GM10248 (cell line): Measurements from ENCODE around the gene MEIS1.

Experiments
- CTCF ChIA-PET: fragments of 300-600 bp; sonication (Branson Sonifier 250); formaldehyde crosslinking; extraction: SDS; loops from one replicate; lab custom pipeline; 2021; ENCODE audit warnings: antibody characterized with exemption; lab: Yijun Ruan, JAX
- POLR2A ChIA-PET: fragments of 350-650 bp; sonication (Branson Sonifier 250); formaldehyde crosslinking; extraction: SDS; loops from one replicate; lab custom pipeline; 2020; ENCODE audit warnings: antibody characterized with exemption; lab: Yijun Ruan, JAX
- DNase-seq: peaks from one replicate; pipeline ENCODE4 v3.0.0; 2012; ENCODE audit errors: extremely low spot score
- TF ChIP-seq, protein P1 (sequence below): IDR thresholded peaks from 2 replicates; pipeline ENCODE4 v1.5.1; 2012; ENCODE audit warnings: mild to moderate bottlenecking, low read depth; ENCODE audit errors: extremely low read depth, missing control alignments, control extremely low read depth

MEIS1 gene

DNA sequence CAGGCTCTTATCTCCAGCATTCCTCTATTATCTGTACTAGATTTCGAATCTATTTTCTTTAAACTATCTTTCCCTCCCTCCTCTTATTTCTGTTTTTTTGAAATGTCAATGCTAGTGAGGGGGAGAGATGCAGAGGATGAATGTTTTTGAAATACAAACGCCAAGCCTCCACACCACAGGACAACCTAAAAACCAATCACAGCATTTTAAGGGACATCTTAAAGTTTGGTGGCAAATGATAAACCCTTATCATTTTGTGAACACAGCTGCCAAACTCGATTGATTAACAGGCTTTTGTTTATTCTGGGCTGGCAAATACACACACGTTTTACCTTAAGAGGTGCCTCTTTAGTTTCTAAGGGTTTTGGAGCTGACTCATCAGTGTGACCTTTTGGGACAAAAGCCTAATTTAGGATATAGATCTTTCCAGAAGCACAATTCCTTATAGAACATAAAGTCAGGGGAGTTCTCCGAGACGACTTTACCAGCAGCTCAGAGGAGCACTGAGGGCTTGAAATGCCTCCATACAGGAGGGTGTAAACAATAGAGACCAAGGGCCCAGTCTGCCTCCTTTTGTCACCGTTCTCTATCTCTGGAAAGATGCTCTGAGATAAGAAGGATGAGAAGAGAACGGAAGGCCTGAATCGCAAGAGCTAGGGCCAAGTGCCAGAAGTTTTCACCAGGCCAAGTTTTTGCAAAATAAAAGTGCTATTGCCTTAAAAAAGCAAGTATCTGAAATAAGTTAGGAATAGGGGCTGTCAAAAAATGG is 4.2 kb upstream of the MEIS1 start:
- ChIA-PET POLR2A (no interaction called here), CTCF (interaction anchor here (1.7 to 3.0 kb wide), 3 partner anchors 8 to 16 kb away, joined by 3 to 15 read pairs (median 12); no protein-coding TSS in a partner anchor)
- TF ChIP-seq, protein P1, sequence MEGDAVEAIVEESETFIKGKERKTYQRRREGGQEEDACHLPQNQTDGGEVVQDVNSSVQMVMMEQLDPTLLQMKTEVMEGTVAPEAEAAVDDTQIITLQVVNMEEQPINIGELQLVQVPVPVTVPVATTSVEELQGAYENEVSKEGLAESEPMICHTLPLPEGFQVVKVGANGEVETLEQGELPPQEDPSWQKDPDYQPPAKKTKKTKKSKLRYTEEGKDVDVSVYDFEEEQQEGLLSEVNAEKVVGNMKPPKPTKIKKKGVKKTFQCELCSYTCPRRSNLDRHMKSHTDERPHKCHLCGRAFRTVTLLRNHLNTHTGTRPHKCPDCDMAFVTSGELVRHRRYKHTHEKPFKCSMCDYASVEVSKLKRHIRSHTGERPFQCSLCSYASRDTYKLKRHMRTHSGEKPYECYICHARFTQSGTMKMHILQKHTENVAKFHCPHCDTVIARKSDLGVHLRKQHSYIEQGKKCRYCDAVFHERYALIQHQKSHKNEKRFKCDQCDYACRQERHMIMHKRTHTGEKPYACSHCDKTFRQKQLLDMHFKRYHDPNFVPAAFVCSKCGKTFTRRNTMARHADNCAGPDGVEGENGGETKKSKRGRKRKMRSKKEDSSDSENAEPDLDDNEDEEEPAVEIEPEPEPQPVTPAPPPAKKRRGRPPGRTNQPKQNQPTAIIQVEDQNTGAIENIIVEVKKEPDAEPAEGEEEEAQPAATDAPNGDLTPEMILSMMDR, result no peak
- no peak for DNase-seq

DNA sequence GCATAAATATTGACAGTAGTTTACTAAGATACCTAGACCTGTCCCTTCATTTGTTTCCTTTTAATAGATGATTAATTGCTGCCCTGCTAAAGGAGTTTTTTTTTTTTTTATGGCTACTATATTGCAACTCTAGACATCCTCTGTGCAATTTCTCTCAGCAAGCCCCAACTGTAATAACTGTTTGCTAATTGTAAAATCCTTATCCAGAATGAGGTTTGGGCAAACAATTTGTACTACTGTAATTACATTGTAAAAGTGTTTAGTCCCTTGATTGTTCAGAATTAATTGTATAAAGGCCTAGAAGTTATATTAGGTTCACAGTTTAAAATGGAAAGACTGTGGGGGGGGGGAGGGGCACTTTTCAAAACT is 3.7 kb upstream of the MEIS1 start:
- ChIA-PET CTCF (no interaction called here), POLR2A (no interaction called here)
- TF ChIP-seq, protein P1, result no peak
- DNase-seq, result no peak

DNA sequence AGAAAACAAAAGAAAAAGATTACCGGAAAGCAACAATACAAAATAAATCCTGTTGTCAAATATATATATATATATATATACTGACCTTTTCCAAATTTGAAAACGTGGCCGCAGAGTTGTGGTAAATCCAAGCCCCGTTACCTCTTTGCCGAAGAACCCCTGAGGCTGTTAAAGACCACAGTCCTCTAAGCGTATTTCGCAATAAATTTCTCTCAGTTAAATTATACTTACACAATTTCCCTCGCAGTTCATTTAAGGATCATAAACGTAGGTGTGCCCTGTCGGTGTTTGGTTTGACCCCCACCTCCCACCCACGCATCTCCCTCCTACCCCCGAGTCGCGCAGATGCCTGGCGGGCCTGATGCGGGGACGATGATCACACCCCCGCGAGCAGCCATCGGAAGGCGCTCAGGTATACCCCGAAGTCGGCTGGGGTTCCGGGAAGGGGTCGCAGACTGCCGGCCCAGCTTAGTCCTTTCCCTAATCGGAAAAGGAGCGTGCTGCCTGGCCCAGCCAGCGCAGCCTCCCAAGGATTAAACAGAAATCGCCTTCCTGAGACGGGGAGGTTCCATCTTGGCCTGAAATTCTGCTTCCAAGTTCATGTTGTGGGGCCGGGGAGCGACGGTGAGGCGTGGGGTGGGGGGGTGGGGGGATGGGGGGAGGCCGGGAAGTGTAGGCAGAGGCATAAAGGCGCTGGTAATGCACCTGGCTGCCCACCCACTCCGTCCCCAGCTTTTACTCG is 2.9 kb upstream of the MEIS1 start:
- CTCF ChIA-PET, result interaction anchor here (1.1 kb wide), 1 partner anchor 30 kb away, joined by 3 read pairs; no protein-coding TSS in a partner anchor
- DNase-seq, result no peak
- TF ChIP-seq, protein P1, result no peak
- POLR2A ChIA-PET, result no interaction called here

DNA sequence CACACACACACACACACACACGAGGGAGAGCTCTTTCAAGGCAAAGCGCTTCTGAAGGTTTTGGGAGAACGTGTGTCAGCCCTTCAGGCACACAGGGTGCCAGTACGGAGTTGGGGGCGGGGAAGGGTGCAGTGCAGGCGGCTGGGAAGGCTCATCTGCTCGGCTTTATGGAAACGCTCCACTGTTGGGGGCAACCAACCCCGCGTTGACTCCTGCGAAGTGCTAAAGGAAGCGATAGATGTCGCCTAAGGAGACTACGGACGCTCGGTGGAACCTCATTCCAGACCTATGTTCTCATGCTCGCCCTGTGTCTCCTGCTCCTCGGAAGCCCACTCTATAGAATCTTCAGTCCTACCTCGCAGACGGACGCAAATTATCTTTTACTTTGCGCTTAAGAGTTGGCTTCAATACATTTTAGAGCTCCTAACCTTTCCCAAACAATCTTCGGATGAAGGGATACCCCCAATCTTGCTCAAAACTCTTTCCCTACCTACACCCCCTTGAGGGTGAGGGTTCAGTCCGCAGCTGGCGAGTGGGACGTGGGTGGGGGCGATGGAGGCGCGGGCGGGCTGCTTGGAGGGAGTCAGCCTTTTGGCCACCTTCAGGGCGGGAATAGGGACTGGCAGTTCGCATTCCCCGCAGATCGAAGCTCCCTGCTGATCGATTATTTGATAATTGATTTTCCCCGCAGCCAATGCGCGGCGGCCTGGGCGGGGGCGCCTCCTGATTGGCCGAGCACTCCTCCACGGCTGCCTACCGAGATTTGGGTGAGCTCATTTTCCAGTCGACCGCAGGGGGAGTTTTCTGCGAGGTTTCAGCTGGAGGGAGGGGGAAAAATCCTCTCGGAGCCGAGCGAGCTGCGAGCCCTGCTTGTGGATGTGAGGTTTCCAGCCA is 1.9 kb upstream of the MEIS1 start:
- TF ChIP-seq, protein P1, result no peak
- no peak for DNase-seq
- ChIA-PET POLR2A (no interaction called here), CTCF (interaction anchor here (0.8 to 2.0 kb wide), 3 partner anchors 9 to 1598 kb away, joined by 3 to 5 read pairs (median 3); no protein-coding TSS in a partner anchor)

DNA sequence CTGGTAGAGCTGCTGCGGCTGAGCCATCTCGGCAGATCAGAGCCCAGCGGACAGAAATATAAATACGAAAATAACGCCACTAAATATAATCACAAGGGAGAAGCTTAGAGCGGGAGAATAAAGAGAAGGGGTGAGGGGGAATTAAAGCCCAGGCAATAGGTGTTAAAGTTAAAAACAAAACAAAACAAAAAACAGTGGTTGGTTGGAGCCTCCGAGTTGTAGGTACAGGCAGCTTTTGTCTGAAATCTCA is 1.3 kb upstream of the MEIS1 start:
- no peak for DNase-seq
- TF ChIP-seq, protein P1, result no peak
- CTCF ChIA-PET, result interaction anchor here (1.6 to 2.0 kb wide), 2 partner anchors 10 to 16 kb away, joined by 3 to 5 read pairs; no protein-coding TSS in a partner anchor
- POLR2A ChIA-PET, result no interaction called here
